RWPE2 (cell line): Measurements from ENCODE around the gene ANO1.
A peak's percentile ranks its signal among the peaks of the same experiment; 100 is the strongest.

Source experiments
- ATAC-seq: fragments of 200-7000 bp; cut with Tn5 transposase; 3 replicates; pipeline ENCODE4 v1.9.1; 2021; ENCODE audit warnings: low read depth
- DNase-seq: peaks from one replicate; pipeline ENCODE4 v3.0.0-alpha.2; 2020; ENCODE audit warnings: low spot score
- H3K27ac ChIP-seq: fragments of 450-650 bp; 2 replicates; pipeline ENCODE4 v1.5.1; 2017; ENCODE audit warnings: mild to moderate bottlenecking; ENCODE audit not compliant: poor library complexity, severe bottlenecking
- H3K27me3 ChIP-seq: fragments of 250-450 bp; sonication (Bioruptor Pico); 2 replicates; pipeline ENCODE4 v1.5.1; 2021; ENCODE audit warnings: mild to moderate bottlenecking, moderate library complexity; ENCODE audit not compliant: insufficient read depth, poor library complexity, severe bottlenecking
- H3K36me3 ChIP-seq: fragments of 250-450 bp; sonication (Bioruptor Pico); 2 replicates; pipeline ENCODE4 v1.5.1; 2020; ENCODE audit warnings: low read depth, mild to moderate bottlenecking, moderate library complexity
- H3K4me1 ChIP-seq: fragments of 250-450 bp; sonication (Bioruptor Pico); 2 replicates; pipeline ENCODE4 v1.5.1; 2021; ENCODE audit warnings: mild to moderate bottlenecking, moderate library complexity; ENCODE audit not compliant: insufficient read depth, poor library complexity, severe bottlenecking
- H3K4me3 ChIP-seq: fragments of 250-450 bp; sonication (Bioruptor Pico); 2 replicates; pipeline ENCODE4 v1.5.1; 2021; ENCODE audit warnings: mild to moderate bottlenecking, moderate library complexity; ENCODE audit not compliant: severe bottlenecking
- H3K9me3 ChIP-seq: fragments of 250-450 bp; sonication (Bioruptor Pico); 2 replicates; pipeline ENCODE4 v1.5.1; 2021; ENCODE audit warnings: mild to moderate bottlenecking, moderate library complexity; ENCODE audit not compliant: severe bottlenecking
- CTCF ChIP-seq: fragments of 450-650 bp; IDR thresholded peaks from one replicate; pipeline ENCODE4 v1.5.1; 2017; ENCODE audit warnings: mild to moderate bottlenecking, moderate library complexity; ENCODE audit not compliant: poor library complexity, severe bottlenecking

ANO1 gene

GRCh38 chr11:70173018-70173417 lies 94.9 kb downstream of the ANO1 start:
- TF ChIP-seq CTCF: no peak
- H3K27ac ChIP-seq: no peak overlapping the region
- H3K9me3 ChIP-seq: no peaks in the 10 kb centered on the region
- no peaks in the 10 kb centered on the region for H3K4me1 ChIP-seq
- no peaks in the 10 kb centered on the region for H3K27me3 ChIP-seq
- no peak for ATAC-seq
- H3K36me3 ChIP-seq: no peaks in the 10 kb centered on the region
- no peak for DNase-seq
- no peak overlapping the region for H3K4me3 ChIP-seq

- Histone ChIP-seq H3K4me3 (no peak overlapping the region), H3K27me3 (no peaks in the 10 kb centered on the region), H3K36me3 (no peaks in the 10 kb centered on the region), H3K27ac (no peak overlapping the region), H3K9me3 (no peaks in the 10 kb centered on the region), H3K4me1 (no peaks in the 10 kb centered on the region)
- ATAC-seq (no peak), DNase-seq (no peak)
- no peak for TF ChIP-seq CTCF
Measured at GRCh38 chr11:70174547-70175235, 96.6 kb downstream of the ANO1 start.

DNA sequence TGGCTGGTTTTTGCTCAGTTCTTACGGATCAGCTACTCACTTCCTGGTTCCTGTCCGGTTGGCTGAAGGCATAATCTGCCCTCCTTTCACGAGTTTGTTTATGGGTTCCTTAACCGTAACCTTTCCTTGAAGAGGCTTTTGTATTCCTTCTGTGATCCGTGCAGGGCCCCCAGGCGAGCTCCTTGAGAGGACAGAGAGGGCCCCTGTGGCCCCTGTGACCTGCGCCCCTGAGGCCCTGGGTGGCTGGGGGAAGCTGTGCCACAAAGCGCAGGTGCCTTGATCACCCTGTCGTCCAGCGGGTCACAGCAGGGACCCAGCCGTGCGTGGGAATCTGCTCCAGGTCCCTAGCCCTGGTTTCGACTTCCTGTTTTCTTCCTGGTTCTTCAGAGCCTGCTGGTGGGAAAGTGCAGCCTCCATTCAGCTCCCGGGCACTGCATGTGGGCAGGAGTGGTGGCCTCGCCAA lies 97.2 kb downstream of the ANO1 start:
- Histone ChIP-seq H3K36me3 (no peaks in the 10 kb centered on the region), H3K9me3 (no peaks in the 10 kb centered on the region), H3K4me3 (no peak overlapping the region), H3K27ac (no peak overlapping the region), H3K27me3 (no peaks in the 10 kb centered on the region), H3K4me1 (no peaks in the 10 kb centered on the region)
- DNase-seq (no peak), ATAC-seq (no peak)
- TF ChIP-seq CTCF: no peak

DNA sequence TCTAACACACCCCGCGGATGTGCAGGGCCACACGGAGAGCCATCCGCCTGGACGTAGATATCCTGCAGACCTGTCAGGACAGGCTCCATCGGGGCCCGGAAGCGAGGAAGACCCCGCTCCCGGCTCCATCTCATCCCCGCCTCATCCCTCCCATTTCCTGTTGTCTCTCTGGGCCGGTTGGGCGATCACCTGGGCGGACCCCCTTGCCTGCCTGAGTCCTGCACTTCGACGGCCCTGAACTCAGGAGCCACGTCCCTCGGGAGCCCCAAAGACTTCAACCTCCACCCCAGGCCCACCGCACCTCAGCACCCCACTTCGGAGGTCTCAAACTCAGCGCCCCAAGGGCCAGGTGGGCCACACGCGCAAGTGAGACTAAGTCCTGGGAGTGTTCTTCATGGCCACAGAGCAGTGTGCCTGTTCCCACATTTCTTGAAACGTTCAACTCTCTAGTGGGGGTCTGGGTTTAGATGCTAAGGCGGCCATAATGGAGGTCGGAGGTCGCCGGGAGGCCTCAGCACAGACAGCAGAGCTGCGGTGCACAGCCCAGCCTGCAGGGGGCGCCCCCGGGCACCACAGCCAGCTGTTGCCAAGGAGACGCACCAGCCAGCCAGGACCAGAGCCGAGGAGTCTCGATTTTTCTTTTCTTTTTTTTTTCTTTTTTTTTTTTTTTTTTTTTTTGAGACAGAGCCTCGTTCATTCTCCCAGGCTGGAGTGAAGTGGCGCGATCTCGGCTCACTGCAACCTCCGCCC lies 99.0 kb downstream of the ANO1 start:
- no peaks in the 10 kb centered on the region for H3K36me3 ChIP-seq
- no peaks in the 10 kb centered on the region for H3K27me3 ChIP-seq
- no peaks in the 10 kb centered on the region for H3K4me1 ChIP-seq
- no peak for DNase-seq
- no peak for ATAC-seq
- H3K27ac ChIP-seq: no peak overlapping the region
- H3K9me3 ChIP-seq: no peaks in the 10 kb centered on the region
- no peak overlapping the region for H3K4me3 ChIP-seq
- peak; percentile 53 for TF ChIP-seq CTCF

DNA sequence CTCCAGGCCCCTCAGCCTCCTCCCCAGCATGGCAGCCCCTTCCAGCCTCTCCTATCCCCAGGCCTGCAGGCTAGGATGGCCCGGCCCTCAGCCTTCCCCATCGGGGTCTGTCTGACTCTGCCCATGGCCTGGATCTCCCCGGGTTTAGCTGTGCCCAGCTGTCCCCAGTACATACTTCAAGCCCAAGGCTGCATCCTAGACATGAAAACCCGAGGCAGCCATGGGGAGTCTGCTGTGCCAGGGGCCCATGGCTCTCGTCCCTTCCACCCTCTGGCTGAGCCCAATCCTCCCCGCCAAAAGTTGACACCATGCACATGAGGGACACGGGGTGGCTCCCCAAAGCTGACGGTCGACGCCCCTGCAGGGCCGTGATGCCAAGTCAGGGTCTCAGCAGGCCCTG lies 102.8 kb downstream of the ANO1 start:
- ATAC-seq (no peak), DNase-seq (no peak)
- H3K27ac ChIP-seq: no peak overlapping the region
- no peaks in the 10 kb centered on the region for H3K27me3 ChIP-seq
- no peaks in the 10 kb centered on the region for H3K36me3 ChIP-seq
- no peaks in the 10 kb centered on the region for H3K4me1 ChIP-seq
- H3K4me3 ChIP-seq: no peak overlapping the region
- H3K9me3 ChIP-seq: no peaks in the 10 kb centered on the region
- TF ChIP-seq CTCF: no peak
